NCI-H2029 (cell line): Measurements from ENCODE around the gene MTURN.

Source experiments
- DNase-seq: peaks from one replicate; lab custom pipeline; 2025; lab: John Stamatoyannopoulos, UW

MTURN gene

DNA sequence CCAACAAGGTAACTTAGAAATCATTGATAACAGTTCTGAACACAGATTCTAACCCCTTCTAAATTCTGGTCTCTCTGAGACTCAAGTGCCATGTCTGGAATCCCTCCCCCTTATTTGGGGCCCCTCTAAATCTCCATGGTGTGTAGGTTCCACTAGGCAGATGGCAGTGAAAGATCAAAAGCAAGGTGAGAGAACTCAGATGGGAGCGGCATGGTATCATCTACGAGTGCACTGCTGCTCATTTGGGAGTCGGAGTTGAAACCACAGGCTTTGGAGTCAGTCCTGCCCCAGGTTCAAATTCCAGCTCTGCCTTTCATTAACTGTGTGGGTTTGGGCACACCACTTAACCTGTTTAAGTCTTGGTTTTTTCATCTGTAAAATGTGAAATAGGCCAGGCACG, 72.6 kb downstream of the MTURN start:
- DNase-seq: no peak

DNA sequence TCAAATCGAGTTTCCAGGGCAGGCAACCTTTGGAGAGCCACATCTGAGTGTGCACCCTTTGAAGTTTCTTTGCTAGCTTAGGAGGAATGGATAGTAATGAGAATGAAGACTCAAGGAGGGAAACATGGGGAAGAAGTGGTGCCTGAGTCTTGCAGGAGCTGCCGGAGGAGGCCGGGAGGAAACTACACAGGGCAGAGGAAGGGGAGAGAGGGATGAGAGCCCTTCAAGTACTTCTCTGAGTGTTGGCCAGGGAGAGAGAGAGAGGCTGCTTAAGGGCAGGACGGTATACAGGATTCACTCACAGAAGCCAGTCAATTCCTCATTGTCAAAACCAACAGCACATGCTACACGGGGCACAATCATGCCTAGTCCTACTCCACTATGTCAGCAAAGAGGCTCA, 75.2 kb downstream of the MTURN start:
- no peak for DNase-seq
